ENCODE measurements around the gene SAP30BP. TPM values are rescaled to one million over a fixed set of nuclear protein-coding genes. Genes with fewer than 3 reads are reported as not detected.

The SAP30BP gene
- total RNA-seq, 1 donor from 2014 or later = 66.7 TPM

DNA sequence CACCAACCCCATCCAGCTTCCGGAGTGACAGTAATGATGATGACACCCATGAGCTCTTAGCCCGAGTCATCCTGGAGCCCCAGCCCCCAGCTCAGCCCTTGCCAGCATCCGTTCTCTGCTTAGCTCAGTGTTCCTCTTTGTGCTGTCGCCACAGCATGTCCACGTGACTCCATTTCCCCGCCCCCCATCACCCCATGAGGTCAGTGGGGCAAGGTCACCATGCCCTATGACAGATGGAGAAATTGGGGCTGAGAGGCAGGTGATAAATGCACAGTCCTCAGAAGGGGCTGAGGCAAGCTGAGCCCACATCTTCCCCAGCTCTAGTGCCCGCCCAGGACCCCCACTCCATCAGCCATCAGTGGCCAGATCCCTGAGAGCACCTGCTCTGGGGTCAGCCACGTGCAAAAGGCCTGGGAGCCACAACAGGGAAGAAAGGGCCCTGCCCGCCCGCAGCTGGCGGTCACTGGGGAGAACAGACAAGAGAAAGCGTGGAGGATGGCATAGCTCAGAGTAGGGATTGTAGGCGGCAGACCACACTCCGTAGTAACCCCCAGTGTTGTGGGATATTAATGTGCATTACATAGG is 71.2 kb downstream of the SAP30BP start:
- DNase-seq (ENCODE audit: low read depth, low spot score) = no peak

DNA sequence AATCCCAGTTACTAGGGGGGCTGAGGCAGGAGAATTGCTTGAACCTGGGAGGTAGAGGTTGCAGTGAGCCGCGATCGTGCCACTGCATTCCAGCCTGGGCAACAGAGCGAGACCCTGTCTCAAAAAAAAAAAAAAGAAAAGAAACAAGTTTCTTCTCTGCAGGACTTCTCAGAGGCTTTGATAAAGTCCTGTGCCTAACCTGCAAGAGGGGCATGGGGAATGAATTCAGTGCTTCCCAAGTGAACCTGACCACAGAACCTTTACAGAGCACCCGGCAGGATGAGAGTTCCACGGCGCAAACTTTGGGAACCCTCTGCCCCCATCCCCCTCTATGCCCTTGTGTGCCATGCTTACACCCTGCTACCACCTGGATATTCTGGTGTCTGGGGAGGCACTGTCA is 72.0 kb downstream of the SAP30BP start:
- no peak for DNase-seq (ENCODE audit: low read depth, low spot score)

DNA sequence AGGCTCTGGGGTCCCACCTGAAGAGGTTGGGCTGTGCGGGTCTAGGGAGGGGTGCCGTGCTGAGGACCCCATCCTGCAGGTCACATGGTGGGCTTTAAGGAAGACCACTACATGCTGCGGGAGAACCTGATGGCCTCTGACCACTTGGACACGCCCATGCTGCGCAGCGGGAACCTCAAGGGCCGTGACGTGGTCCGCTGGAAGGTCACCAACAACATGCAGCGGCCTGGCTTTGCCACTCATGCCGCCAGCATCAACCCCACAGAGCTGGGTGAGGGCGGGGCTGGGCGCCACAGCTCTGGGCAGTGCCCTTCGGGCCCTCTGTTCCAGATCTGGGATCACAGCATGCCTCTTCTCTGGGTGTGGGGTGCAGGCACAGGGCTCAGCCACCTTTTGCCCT is 72.7 kb downstream of the SAP30BP start:
- no peak for DNase-seq (ENCODE audit: low read depth, low spot score)

DNA sequence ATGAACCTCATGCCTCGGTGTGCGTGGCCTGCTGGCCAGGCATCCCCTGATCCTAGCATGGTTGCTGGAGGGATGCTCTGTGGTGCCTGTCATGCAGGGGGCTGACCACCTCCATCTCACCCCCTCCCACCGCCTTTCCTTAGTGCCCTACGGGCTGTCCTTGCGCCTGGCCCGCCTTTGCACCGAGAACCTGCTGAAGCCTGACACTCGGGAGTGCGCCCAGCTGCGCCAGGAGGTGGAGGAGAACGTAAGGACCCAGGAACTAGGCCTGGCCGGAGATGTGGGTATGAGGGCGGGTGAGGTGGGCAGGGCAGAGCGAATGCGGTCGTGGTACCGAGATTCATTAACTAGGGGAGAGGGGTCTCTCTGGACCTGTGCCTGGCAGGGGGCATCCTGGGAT is 73.1 kb downstream of the SAP30BP start:
- no peak for DNase-seq (ENCODE audit: low read depth, low spot score)

DNA sequence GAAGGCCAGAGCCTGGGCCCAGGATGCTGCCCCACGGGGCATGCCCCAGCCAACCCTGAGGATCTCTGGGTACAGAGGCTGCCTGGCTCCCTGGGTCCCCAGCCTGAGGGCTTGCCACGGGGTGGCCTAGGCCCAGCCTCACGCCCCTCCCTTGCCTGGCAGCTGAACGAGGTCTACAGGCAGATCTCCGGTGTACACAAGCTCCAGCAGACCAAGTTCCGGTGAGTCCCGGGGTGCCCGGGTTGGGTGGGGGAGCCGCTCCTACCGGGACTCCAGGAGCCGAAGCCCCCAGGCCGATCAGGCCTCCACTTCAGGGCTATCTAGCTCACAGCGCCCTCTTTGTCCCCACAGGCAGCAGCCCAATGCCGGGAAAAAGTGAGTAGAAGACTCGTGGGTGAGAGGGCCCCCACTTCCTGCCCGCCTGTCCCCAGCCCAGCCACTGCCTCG is 73.5 kb downstream of the SAP30BP start:
- no peak for DNase-seq (ENCODE audit: low read depth, low spot score)

DNA sequence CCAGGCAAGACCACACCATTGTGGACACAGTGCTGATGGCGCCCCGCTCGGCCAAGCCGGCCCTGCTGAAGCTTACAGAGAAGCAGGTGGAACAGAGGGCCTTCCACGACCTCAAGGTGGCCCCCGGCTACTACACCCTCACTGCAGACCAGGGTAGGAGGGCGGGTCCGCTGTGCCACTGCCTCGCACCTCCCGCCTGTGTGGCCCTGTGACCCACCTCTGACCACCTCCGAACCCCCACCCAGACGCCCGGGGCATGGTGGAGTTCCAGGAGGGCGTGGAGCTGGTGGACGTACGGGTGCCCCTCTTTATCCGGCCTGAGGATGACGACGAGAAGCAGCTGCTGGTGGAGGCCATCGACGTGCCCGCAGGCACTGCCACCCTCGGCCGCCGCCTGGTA is 75.2 kb downstream of the SAP30BP start:
- DNase-seq (ENCODE audit: low read depth, low spot score) = no peak

DNA sequence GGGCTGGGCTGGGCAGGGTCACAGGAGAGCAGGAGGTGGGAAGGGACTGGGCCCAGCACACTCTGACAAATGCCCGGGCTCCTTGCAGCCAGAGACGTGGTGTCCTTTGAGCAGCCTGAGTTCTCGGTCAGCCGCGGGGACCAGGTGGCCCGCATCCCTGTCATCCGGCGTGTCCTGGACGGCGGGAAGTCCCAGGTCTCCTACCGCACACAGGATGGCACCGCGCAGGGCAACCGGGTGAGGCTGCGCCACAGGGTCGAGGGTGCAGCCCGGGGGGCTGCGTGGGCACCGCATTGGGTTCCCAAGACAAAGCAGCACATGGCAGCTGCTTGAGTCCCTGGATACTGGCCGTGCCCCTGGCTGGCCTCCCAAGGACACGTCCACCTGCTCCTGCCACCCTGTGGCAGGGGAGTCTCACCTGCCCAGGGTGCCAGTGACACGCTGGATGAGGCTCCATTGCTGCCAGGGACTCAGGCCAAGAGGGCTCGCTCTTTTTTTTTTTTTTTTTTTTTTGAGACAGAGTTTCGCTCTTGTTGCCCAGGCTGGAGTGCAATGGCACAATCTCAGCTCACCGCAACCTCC is 76.6 kb downstream of the SAP30BP start:
- DNase-seq (ENCODE audit: low read depth, low spot score) = no peak

DNA sequence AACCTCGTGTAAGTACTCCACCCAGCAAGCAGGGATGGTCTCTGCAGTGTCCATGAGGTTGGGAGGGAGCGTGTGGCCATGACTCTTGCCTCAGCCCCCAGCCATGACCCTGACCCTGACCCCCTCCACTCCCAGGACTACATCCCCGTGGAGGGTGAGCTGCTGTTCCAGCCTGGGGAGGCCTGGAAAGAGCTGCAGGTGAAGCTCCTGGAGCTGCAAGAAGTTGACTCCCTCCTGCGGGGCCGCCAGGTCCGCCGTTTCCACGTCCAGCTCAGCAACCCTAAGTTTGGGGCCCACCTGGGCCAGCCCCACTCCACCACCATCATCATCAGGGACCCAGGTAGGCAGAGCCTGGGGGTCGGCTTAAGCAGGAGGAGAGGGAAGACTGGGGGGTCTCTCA is 81.6 kb downstream of the SAP30BP start:
- DNase-seq (ENCODE audit: low read depth, low spot score) = no peak

DNA sequence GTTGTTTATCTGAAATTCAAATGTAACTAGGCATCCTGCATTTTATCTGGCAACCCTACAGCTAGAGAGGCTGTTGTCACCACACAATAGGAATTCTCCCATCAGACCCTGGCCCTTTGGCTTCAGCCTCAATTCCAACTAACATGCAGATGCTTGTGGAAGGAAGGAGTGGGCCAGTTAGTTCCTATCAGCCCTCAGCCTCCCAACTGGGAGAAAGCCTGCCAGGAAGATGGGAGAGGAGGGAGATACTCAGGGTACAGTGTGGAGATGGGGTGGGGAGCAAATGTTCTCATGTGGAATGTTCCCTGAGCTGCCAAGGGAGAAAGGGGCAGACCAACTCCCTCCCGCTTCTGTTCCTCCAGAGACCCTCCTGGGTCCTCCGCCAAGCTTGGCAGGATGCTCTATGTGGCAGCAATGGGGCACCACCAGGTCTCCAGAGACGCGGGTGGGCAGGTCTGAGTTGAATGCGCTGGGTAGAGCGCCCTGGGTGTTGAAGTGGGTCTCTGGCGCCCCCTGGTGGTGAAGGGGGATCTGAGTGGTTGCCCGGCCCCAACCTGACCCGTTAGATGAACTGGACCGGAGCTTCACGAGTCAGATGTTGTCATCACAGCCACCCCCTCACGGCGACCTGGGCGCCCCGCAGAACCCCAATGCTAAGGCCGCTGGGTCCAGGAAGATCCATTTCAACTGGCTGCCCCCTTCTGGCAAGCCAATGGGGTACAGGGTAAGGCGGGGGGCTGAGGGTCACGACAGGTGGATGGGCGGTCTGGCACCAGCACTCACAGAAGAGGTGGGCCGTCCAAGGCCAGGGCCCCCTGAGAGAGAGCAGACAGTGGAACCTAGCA is 82.6 kb downstream of the SAP30BP start:
- no peak for DNase-seq (ENCODE audit: low read depth, low spot score)

DNA sequence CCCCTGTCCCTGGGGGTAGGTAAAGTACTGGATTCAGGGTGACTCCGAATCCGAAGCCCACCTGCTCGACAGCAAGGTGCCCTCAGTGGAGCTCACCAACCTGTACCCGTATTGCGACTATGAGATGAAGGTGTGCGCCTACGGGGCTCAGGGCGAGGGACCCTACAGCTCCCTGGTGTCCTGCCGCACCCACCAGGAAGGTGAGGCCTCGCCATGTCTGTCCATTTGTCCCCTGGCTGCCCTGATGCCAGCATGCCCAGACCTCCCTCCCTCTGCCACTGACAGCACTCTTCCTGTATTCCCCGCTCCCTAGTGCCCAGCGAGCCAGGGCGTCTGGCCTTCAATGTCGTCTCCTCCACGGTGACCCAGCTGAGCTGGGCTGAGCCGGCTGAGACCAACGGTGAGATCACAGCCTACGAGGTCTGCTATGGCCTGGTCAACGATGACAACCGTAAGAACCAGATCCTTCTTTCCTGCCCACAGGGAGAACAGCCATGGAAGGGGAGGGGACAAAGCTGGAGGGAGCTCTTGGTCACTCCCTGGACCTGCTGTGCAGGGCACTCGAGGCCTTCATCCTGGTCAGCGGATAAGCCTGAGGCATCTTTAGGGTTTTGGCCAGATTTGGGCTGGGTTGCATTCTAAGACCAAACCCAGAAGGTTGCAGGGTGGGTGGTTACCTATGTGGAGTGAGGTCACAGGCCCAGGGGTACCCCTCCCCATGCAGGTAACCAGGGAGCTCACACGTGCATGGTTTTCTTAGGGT is 83.7 kb downstream of the SAP30BP start:
- no peak for DNase-seq (ENCODE audit: low read depth, low spot score)

DNA sequence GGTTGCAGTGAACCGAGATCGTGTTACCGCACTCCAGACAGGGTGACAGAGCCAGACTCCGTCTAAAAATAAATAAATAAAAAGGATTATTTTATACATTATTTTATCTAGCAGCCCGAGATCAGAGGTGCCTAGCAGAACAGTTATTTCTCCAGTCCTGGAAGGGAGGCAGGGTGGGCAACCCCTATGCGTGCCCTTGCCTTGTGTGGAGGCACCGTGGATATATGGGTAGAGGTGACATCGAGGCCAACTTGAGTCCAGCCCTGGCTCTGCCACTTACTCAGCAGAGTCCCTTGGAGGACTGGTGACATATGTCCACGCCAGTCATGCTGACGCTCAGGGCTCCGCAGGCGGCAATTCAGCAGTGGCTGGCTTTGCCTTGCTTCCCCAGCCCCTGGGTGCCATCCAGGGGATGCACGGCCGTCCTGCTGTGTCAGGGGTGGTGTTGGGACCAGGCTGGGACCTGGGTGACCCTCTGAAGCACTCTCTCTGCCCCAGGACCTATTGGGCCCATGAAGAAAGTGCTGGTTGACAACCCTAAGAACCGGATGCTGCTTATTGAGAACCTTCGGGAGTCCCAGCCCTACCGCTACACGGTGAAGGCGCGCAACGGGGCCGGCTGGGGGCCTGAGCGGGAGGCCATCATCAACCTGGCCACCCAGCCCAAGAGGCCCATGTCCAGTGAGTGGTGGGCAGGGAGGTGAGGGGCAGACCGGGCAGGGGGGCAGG is 84.7 kb downstream of the SAP30BP start:
- DNase-seq (ENCODE audit: low read depth, low spot score) = no peak

DNA sequence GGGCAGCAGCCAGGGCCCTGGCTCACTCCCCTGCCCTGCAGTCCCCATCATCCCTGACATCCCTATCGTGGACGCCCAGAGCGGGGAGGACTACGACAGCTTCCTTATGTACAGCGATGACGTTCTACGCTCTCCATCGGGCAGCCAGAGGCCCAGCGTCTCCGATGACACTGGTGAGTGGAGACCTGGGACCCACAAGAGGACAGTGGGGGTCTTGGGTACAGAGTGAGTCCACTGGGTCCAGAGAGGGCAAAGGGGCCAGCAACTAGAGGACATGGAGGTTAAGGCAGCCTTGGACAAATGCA is 85.2 kb downstream of the SAP30BP start:
- no peak for DNase-seq (ENCODE audit: low read depth, low spot score)

DNA sequence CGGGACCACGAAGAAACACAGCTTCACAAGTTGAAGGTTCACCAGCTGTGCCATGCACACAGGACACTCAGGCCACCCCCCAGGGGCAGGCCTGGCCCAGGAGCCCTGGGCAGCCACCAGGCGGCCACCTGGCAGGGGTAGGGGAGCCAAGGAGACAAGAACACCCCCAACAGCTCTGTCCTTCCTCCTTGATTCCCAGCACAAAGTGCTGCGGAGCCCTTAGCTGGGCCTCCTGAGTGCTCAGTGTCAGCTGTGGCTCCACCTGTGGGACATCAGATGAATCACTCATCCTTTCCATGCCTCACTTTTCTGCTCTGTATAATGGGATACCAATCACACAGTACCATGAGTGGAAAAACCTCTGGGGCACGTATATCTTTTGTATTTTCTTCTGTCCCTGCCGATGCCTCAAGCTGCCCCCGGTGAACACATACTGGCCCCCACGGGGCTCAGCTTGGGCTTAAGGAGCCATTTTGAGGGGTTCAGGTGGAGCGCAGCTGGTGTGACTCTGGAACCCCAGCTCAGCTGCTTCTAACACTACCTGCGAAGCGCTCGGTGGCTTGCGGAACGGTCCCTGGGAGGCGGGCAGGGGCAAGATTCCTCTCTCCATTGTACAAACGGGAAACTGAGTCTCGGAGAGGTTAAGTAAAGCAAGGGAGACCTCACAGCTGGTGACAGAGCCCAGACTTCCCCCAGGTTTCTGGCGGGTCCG is 85.8 kb downstream of the SAP30BP start:
- DNase-seq (ENCODE audit: low read depth, low spot score) = no peak

DNA sequence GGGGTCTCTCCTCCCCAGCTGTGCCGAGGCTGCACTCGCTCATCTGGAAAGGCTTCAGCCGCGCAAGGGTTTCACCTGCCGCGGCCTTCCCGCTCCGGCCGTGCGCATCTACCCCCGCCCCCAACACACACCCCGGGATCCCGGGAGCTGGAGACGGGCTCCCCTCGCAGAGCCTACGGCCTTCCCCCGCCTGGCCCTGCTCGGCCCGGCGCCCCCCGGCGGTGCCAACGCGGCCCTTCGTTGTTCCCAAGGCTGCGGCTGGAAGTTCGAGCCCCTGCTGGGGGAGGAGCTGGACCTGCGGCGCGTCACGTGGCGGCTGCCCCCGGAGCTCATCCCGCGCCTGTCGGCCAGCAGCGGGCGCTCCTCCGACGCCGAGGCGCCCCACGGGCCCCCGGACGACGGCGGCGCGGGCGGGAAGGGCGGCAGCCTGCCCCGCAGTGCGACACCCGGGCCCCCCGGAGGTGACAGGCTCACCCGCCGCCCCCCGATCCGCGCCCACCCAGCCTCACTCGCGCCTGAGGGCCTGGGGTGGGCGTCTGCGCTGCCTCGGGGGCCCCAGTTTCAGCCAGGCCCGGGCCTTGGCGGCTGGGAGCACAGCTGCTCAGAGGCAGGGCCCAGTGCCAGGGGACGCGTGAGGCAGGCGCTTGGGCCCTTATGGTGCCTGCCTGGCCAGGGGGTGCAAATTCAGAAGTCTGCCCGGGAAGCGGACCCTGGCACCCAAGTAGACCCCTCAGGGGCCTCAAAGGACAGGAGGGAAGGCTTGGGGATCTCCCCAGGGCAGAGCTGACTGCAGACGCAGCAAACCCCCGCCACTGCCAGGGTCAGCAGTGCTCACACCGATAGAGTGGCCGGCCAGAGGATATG is 86.6 kb downstream of the SAP30BP start:
- no peak for DNase-seq (ENCODE audit: low read depth, low spot score)

DNA sequence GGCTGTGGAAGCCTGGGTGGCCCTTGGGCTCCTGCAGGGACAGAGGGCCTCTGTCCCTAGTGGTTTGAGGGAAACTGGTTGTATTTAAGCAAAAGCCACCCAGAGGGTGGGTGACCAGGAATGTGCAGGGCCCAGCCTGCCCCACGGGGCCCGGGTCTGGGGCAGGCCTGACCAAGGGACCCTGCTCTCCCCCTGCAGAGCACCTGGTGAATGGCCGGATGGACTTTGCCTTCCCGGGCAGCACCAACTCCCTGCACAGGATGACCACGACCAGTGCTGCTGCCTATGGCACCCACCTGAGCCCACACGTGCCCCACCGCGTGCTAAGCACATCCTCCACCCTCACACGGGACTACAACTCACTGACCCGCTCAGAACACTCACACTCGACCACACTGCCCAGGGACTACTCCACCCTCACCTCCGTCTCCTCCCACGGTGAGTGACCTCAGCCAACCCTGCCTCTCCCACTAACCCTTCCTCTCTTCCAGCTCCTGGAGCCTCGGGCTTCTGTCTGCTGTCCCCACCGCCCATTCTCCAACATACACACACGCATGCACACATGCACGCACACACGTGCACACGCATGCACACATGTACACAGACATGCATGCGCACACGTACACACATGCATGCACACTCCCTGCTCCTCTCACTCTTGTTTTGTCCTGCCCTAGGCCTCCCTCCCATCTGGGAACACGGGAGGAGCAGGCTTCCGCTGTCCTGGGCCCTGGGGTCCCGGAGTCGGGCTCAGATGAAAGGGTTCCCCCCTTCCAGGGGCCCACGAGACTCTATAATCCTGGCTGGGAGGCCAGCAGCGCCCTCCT is 87.5 kb downstream of the SAP30BP start:
- no peak for DNase-seq (ENCODE audit: low read depth, low spot score)

DNA sequence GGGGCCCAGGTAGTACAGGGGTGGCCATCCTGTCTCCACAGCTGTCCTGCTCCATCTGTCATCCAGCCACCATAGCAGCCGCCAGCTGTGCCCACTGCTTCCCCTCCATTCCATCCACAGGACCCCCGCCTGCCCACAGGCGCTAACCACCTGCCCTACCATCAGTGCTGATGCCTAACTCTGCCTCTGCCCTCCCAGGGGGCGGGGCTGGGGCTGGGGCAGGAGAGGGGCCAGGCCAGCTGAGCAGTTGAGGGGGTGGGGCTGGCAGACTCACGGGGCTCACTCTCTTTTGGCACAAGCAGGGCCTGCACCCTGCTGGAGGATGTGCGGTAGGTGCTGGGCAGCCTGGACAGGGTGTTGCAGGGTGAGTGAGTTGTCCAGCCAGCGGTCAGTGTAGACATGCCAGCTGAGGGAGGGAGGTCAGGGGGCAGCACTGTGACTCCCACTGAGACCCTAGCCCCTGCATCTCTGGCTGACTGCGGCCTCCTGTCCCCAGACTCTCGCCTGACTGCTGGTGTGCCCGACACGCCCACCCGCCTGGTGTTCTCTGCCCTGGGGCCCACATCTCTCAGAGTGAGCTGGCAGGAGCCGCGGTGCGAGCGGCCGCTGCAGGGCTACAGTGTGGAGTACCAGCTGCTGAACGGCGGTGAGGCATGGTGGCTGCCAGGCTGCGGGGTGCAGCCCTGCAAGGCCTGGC is 88.2 kb downstream of the SAP30BP start:
- no peak for DNase-seq (ENCODE audit: low read depth, low spot score)

DNA sequence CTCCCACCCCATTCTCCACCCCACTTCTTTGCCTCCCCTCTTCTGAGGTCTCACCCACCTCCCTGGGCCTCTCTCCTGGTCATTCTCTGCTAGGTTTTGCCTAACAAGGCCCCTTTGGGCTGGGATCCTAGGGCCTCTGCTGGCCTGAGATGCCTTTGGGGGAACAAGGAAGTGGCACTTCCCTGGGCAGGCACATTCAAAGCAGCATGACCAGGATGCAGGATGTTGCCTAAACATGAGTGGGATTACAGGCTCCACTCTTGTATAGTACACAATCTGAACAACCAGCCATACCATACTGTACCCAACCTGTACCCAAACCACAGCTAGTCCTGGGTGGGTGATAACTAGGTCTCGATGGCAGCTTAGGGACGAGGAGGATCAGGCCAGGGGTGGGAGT is 88.9 kb downstream of the SAP30BP start:
- DNase-seq (ENCODE audit: low read depth, low spot score) = no peak

DNA sequence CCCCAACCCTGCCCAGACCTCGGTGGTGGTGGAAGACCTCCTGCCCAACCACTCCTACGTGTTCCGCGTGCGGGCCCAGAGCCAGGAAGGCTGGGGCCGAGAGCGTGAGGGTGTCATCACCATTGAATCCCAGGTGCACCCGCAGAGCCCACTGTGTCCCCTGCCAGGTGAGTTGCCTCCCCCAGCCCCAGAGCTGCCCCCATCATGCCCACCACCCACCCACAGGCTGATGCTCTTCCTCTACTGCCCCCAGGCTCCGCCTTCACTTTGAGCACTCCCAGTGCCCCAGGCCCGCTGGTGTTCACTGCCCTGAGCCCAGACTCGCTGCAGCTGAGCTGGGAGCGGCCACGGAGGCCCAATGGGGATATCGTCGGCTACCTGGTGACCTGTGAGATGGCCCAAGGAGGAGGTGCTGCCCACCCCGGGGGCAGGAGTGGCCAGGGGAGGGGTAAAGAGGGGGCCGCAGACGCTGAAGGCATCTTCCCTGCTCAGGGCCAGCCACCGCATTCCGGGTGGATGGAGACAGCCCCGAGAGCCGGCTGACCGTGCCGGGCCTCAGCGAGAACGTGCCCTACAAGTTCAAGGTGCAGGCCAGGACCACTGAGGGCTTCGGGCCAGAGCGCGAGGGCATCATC is 89.4 kb downstream of the SAP30BP start:
- DNase-seq (ENCODE audit: low read depth, low spot score) = no peak
